Hematopoietic multipotent progenitor cell treated with erythropoietin and hydrocortisone succinate and interleukin-3 and kit ligand, for 15 days (in vitro differentiated cells): Measurements from ENCODE around the gene FXYD5.
"Not testable (repeated sequence)": the region's sequence is repeated elsewhere in the genome, so short reads cannot be mapped to it uniquely, and the experiment has no call there.

ENCODE experiments used
- DNase-seq: peaks from one replicate; pipeline ENCODE4 v3.0.0-alpha.2; 2015; ENCODE audit warnings: low spot score

Gene FXYD5

GRCh38 chr19:35179830-35180229, 25.3 kb downstream of the FXYD5 start:
- no peak for DNase-seq

- DNase-seq: no peak
Observed at GRCh38 chr19:35181387-35181786, 26.9 kb downstream of the FXYD5 start.

GRCh38 chr19:35184267-35184666, 29.7 kb downstream of the FXYD5 start:
- no peak for DNase-seq

- DNase-seq: no peak
Observed at GRCh38 chr19:35184884-35185283, 30.3 kb downstream of the FXYD5 start.

GRCh38 chr19:35194012-35194984, 39.8 kb downstream of the FXYD5 start:
- DNase-seq: no peak

DNA sequence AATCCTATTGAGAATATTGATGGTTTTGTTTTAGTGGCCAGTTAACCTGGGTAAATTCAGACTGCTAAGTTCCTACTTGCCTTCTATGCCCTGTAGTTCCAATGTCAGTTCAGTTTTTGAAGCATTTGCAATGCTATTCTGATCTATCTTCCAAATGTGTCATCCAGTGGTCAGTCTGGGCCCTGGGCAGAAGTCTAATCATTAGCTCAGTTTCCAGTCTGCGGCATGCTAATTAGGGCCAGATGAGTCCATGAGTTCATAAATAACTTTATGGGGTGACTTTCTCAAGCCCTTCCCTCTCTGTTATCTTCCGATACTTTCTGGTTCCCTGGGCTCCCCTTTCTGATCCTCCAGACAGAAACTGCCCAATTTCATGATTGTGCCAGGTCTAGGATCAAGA, 41.3 kb downstream of the FXYD5 start:
- DNase-seq: no peak

GRCh38 chr19:35196861-35197260, 42.3 kb downstream of the FXYD5 start:
- DNase-seq: not testable (repeated sequence)

DNA sequence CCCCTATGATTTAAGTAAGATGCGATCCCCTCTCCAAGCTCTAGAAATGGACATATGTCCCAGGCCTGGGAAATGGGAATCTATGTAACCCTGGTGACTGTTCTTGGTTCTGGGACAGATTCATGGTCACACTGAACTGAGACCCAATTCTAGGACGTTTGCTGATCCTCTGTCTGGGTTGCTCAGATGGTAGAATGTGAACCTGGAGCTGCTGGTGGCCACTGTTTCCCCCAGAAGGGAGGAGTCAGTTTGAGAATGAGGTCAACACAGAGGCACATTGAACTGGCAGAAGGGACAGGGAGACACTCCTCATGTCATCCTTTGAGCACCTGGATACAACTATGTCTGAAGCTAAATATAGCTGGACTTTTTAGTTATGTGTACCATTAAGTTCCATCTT, 44.9 kb downstream of the FXYD5 start:
- no peak for DNase-seq

- no peak for DNase-seq
Observed at GRCh38 chr19:35202722-35203688, 48.5 kb downstream of the FXYD5 start.

DNA sequence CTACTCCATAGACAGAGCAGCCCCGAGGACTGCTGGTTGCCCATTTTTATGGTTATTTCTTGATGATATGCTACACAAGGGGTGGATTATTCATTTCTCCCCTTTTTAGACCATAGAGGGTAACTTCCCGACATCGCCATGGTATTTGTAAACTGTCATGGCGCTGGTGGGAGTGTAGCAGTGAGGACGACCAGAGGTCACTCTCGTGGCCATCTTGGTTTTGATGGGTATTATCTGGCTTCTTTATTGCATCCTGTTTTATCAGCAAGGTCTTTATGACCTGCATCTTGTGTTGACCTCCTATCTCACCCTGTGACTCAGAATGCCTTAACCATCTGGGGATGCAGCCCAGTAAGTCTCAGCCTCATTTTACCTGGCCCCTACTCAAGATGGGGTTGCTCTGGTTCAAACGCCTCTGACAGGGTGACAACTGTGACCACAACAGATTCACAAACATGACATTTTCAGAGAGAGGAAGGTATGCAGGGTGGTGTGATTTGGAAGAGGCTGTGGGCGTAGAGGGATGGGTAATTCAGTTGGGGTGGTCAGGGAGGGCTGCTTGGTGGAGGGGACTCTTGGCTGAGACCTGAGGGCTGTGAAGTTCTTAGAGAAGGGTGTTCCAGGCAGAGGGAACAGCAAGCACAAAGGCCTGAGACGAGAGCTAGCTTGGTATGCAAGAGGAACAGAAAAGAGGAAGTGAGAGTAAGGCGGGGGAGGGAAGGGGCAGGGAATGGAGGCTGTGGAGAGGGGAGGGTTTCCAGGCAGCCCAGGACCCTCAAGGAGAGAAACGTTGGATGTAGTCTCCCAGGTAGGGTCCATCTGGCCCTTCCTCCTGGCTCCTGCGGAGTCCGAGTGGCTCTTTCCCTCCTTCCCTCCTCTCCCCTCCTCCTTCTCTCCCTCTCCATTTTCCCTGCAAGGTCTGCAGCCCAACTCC, 50.5 kb downstream of the FXYD5 start:
- no peak for DNase-seq

DNA sequence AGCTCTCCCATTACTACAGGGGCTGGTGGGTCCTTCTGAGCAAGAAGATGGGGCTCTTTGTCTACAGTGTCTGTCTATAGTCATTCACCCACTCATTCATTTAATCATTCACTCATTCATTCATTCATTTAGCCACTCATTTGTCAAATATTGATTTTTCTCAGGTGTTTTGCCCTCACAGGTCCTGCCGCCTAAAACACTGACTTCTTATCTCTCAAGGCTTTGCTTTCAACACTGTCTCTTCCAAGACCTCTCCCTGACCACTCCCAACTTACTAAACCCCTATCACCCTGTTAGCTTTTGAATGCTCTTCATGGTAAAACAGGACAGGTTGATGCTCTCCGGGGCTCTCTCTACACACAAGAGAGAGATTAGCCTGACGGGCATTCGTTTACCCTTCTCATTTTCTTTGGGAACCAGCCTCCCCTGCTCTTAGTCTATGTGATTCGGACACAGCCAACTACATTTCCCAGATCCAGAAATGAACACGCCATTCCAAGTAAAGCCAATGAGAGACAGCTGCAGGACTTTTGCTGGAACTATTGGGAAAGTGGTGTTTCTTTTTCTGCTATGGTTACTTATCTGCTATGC, 51.3 kb downstream of the FXYD5 start:
- no peak for DNase-seq

DNA sequence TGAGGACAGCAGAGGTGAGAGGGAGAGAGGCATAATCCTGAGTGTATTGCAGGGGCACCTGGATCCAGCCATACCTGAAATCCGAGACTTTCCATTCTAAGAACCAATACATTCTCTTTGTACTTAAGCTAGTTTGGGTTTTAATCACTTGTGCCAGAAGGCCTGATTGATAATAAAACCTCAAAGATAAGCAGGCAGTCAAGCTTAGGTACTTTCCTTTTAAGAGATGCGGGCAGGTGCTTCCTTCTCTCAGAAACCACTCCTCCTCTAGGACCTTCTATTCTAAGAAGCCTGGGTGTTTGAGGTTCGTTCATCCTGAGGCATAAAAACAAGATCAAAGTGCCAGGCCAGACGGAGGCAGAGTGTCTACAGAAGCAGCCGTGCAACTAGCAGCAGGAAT, 51.8 kb downstream of the FXYD5 start:
- no peak for DNase-seq

DNA sequence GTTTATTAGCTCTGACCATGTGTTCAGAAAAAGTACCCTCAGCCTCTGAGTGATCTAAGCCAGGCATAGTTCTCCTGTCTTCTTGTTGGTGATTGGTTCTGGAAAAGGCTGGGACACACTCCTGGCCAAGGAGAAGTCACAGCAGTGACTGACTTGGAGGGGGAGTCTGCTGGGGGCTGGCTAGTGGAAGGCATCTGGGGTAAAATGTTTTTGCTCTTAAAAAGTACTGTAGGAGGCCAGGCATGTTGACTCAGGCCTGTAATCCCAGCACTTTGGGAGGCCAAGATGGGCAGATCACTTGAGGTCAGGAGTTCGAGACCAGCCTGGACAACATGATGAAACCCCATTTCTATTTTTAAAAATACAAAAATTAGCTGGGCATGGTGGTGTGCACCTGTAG, 52.3 kb downstream of the FXYD5 start:
- DNase-seq: no peak

- DNase-seq: no peak
Observed at GRCh38 chr19:35207391-35207871, 52.9 kb downstream of the FXYD5 start.

- DNase-seq: no peak
Observed at GRCh38 chr19:35208121-35208520, 53.6 kb downstream of the FXYD5 start.

DNA sequence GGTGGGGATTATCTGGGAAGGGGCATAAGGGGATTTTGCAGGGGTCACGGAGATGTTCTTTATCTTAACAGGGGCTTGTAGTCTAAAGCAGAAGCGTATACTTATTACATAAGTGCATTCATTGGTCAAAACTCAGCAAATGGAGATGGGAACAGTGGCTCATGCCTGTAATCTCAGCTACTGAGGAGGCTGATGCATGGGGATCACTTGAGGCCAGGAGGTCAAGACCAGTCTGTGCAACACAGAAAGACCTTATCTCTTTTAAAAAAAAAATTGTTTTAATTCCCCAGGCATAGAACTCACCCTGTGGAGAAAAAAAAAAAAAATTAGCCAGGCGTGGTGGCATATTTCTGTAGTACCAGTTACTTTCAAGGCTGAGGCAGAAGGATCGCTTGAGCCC, 55.1 kb downstream of the FXYD5 start:
- no peak for DNase-seq

GRCh38 chr19:35211545-35212230, 57.2 kb downstream of the FXYD5 start:
- DNase-seq: no peak

GRCh38 chr19:35212241-35212640, 57.7 kb downstream of the FXYD5 start:
- no peak for DNase-seq

DNA sequence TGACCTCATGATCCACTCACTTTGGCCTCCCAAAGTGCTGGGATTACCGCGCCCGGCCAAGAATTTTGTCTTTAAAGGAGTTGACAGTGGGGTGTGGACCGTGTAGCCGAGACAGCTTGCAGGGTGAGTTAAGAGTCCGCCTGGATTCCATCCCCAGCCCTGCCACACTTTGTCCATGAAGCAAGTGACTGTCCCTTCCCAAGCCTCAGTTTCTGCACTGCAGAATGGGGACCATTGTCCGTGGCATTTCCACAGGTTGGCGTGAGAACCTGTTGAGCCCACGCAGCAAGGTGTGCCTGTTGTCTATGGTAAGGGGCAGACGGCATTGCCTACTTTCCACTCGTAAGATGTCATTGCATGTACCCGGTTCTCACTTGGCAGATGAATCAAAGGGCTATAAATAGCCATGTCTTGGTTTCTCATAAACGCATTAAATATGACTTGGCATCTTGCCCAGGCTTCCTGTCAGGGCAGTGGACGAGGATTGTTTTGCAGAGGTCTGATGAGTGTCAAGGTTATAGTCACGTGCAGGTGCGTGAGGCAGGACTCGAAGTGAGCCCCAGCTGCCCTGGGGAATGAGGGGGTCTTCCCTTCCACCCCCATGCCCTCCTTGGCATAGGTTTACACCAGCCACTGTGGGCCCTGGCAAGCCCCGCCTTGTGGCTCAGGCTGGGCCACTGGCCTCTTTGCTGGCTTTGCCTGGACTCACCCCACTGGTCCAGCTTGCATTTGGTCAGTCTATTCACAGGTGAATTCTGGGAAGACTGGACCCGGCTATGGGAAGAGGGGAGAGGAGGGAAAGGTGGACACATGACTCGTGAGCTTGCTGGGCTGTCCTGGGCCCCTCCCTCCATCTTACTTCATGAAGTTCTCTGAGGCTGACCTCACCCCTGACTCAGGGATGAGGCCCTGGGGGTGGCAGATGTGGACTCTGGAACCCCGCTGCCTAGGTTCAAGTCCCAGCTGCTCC, 59.4 kb downstream of the FXYD5 start:
- no peak for DNase-seq
